Liver (tissue), 9 donors: ENCODE measurements around the gene SBF2. TPM values are rescaled to one million over a fixed set of nuclear protein-coding genes. Genes with fewer than 3 reads are reported as not detected.

Experiments used
- DNase-seq: peaks from one replicate; pipeline ENCODE4 v3.0.0-alpha.2; 2017; ENCODE audit warnings: low spot score
- H3K27ac ChIP-seq, 2 donors: one replicate each; pipeline ENCODE4 v1.7.0; 2013; ENCODE audit warnings: inconsistent platforms in 2 of 2, low read length in 2 of 2, control low read depth in 1 of 2, low read depth in 1 of 2, mild to moderate bottlenecking in 1 of 2
- H3K27me3 ChIP-seq, 4 donors: one replicate each; pipeline versions ENCODE4 v1.6.1 to v1.7.0; 2013; ENCODE audit warnings: low read length in 3 of 4, inconsistent platforms in 1 of 4, mild to moderate bottlenecking in 1 of 4, moderate library complexity in 1 of 4; ENCODE audit not compliant: control insufficient read depth in 4 of 4, insufficient read depth in 4 of 4
- H3K36me3 ChIP-seq, 4 donors: one replicate each; pipeline versions ENCODE4 v1.6.1 to v1.7.0; 2013; ENCODE audit warnings: low read length in 3 of 4, mild to moderate bottlenecking in 3 of 4, low read depth in 1 of 4, moderate library complexity in 1 of 4; ENCODE audit not compliant: control insufficient read depth in 4 of 4, insufficient read depth in 3 of 4
- H3K4me1 ChIP-seq, 4 donors: one replicate each; pipeline versions ENCODE4 v1.6.1 to v1.7.0; 2013; ENCODE audit warnings: low read length in 3 of 4, mild to moderate bottlenecking in 3 of 4, moderate library complexity in 1 of 4; ENCODE audit not compliant: control insufficient read depth in 4 of 4, insufficient read depth in 4 of 4
- H3K4me3 ChIP-seq, 3 donors: one replicate each; pipeline versions ENCODE4 v1.6.1 to v1.7.0; 2013; ENCODE audit warnings: low read length in 3 of 3, control low read depth in 1 of 3, low read depth in 1 of 3, mild to moderate bottlenecking in 1 of 3
- H3K9ac ChIP-seq, 2 donors: one replicate each; pipeline ENCODE4 v1.7.0; 2013; ENCODE audit warnings: low read length in 2 of 2, mild to moderate bottlenecking in 2 of 2, moderate library complexity in 2 of 2, control low read depth in 1 of 2, low read depth in 1 of 2
- H3K9me3 ChIP-seq, 4 donors: one replicate each; pipeline versions ENCODE4 v1.6.1 to v1.7.0; 2013; ENCODE audit warnings: low read length in 3 of 4; ENCODE audit not compliant: control insufficient read depth in 4 of 4
- ATF3 ChIP-seq: IDR thresholded peaks from 2 replicates; pipeline ENCODE4 v1.6.1; 2016; ENCODE audit warnings: antibody characterized with exemption
- CTCF ChIP-seq: fragments of 150-350 bp; IDR thresholded peaks from 2 replicates; pipeline ENCODE4 v1.5.1; 2017; ENCODE audit warnings: improper control_type of control experiment, low read depth, low read length; ENCODE audit not compliant: missing input control
- EGR1 ChIP-seq, 2 donors: IDR thresholded peaks; 2 replicates each; pipeline ENCODE4 v1.6.1; 2016 to 2018; ENCODE audit warnings: antibody characterized with exemption in 2 of 2, low read depth in 2 of 2
- FOXA1 ChIP-seq: IDR thresholded peaks from 2 replicates; pipeline ENCODE4 v1.6.1; 2016; ENCODE audit warnings: antibody characterized with exemption
- FOXA2 ChIP-seq: IDR thresholded peaks from 2 replicates; pipeline ENCODE4 v1.6.1; 2016; ENCODE audit warnings: antibody characterized with exemption
- GABPA ChIP-seq, 2 donors: IDR thresholded peaks in 1 of 2; conservative IDR thresholded peaks in 1 of 2; 2 replicates each; pipeline ENCODE4 v1.6.1; 2016; ENCODE audit warnings: antibody characterized with exemption in 2 of 2, mild to moderate bottlenecking in 1 of 2, moderate library complexity in 1 of 2
- HNF4A ChIP-seq, 2 donors: conservative IDR thresholded peaks; 2 replicates each; pipeline ENCODE4 v1.6.1; 2016; ENCODE audit warnings: antibody characterized with exemption in 2 of 2, mild to moderate bottlenecking in 2 of 2
- HNF4G ChIP-seq: IDR thresholded peaks from 2 replicates; pipeline ENCODE4 v1.6.1; 2016; ENCODE audit warnings: antibody characterized with exemption
- JUND ChIP-seq, 2 donors: IDR thresholded peaks; 2 replicates each; pipeline ENCODE4 v1.6.1; 2016; ENCODE audit warnings: antibody characterized with exemption in 2 of 2
- MAX ChIP-seq: IDR thresholded peaks from 2 replicates; pipeline ENCODE4 v1.6.1; 2016; ENCODE audit warnings: antibody characterized with exemption
- NR2F2 ChIP-seq: IDR thresholded peaks from 2 replicates; pipeline ENCODE4 v1.6.1; 2016; ENCODE audit warnings: antibody characterized with exemption
- RAD21 ChIP-seq, 2 donors: IDR thresholded peaks; 2 replicates each; pipeline ENCODE4 v1.6.1; 2016; ENCODE audit warnings: antibody characterized with exemption in 2 of 2, mild to moderate bottlenecking in 2 of 2
- REST ChIP-seq: IDR thresholded peaks from 2 replicates; pipeline ENCODE4 v1.6.1; 2016; ENCODE audit warnings: antibody characterized with exemption, mild to moderate bottlenecking
- RXRA ChIP-seq, 2 donors: IDR thresholded peaks; 2 replicates each; pipeline ENCODE4 v1.6.1; 2017 to 2018; ENCODE audit warnings: antibody characterized with exemption in 2 of 2, mild to moderate bottlenecking in 1 of 2
- SP1 ChIP-seq: IDR thresholded peaks from 2 replicates; pipeline ENCODE4 v1.6.1; 2018; ENCODE audit warnings: antibody characterized with exemption, mild to moderate bottlenecking
- TAF1 ChIP-seq: conservative IDR thresholded peaks from 2 replicates; pipeline ENCODE4 v1.6.1; 2016; ENCODE audit warnings: antibody characterized with exemption, mild to moderate bottlenecking
- ZBTB33 ChIP-seq: IDR thresholded peaks from 2 replicates; pipeline ENCODE4 v1.6.1; 2016; ENCODE audit warnings: antibody characterized with exemption
- WGBS: extraction: QIAGEN DNeasy Blood & Tissue Kit; methylation state at CpG from one replicate; pipeline ENCODE4 v1.1.7; 2013; 5-methylcytosine and 5-hydroxymethylcytosine counted together
- polyA plus RNA-seq, 2 donors: library from polyadenylated mRNA; stranded (reverse) in 1 of 2; unstranded in 1 of 2; fragments of 200-250 nt in 1 of 2; fragments of >200 nt in 1 of 2; fragmentation: Nextera tagmentation in 1 of 2; extraction: Ambion mirVana in 1 of 2; gene quantifications; one replicate each; pipeline versions ENCODE4 v1.2.1 to v1.2.3, GENCODE V29; 2013 to 2015
- total RNA-seq, 2 donors: library from RNA; depleted of rRNA; stranded (reverse); fragments of >200 nt; gene quantifications; one replicate each; pipeline ENCODE4 v1.2.3, GENCODE V29; 2014
- donor health status: healthy.
- donor health status: healthy.
- donor health status: healthy.
- donor health status: healthy.
- donor health status: healthy.

The SBF2 gene
- total and polyA plus RNA-seq, 4 donors, result 7.5 to 31.3 (median 14.7) TPM

GRCh38 chr11:10051868-10052586 is 242.0 kb downstream of the SBF2 start:
- Histone ChIP-seq H3K36me3 (no peaks in the 10 kb centered on the region), H3K9ac (no peak overlapping the region), H3K9me3 (no peaks in the 10 kb centered on the region), H3K4me1 (peaks cover 0 to 1% (median 0%) of the 10 kb centered on the region in 4 donors), H3K27ac (no peak overlapping the region), H3K4me3 (no peak overlapping the region), H3K27me3 (no peaks in the 10 kb centered on the region)
- no peak for DNase-seq
- no peak for TF ChIP-seq RXRA (IDR thresholded peaks at IDR 0.05)
- no peak for TF ChIP-seq ZBTB33
- no peak for TF ChIP-seq NR2F2
- TF ChIP-seq FOXA2, result no peak
- TF ChIP-seq TAF1, result no peak
- no peak for TF ChIP-seq MAX
- TF ChIP-seq HNF4G, result no peak
- TF ChIP-seq ATF3, result no peak
- TF ChIP-seq HNF4A (conservative IDR thresholded peaks at IDR 0.05), result no peak
- no peak for TF ChIP-seq REST
- no peak for TF ChIP-seq CTCF
- TF ChIP-seq FOXA1, result no peak
- no peak for TF ChIP-seq SP1
- TF ChIP-seq EGR1 (IDR thresholded peaks at IDR 0.05; ENCODE audit: low read depth in 2 of 2), result no peak
- no peak for TF ChIP-seq JUND (IDR thresholded peaks at IDR 0.05)
- no peak for TF ChIP-seq GABPA (IDR thresholded peaks at IDR 0.05 in 1 of 2, conservative IDR thresholded peaks at IDR 0.05 in 1 of 2)
- no peak for TF ChIP-seq RAD21 (IDR thresholded peaks at IDR 0.05)
- 54% methylated on average over 4 of the region's 4 CpGs for WGBS
